Progenitor cell of endocrine pancreas (in vitro differentiated cells): Measurements from ENCODE around the gene PXDN. TPM values are rescaled to one million over a fixed set of nuclear protein-coding genes. Genes with fewer than 3 reads are reported as not detected.

Source experiments
- DNase-seq: peaks from one replicate; pipeline ENCODE4 v3.0.0; 2021; ENCODE audit warnings: low spot score; ENCODE audit not compliant: unreplicated experiment
- H3K27ac Mint-ChIP-seq: 2 replicates; pipeline ENCODE4 v1.8.0; 2021; ENCODE audit warnings: mild to moderate bottlenecking, moderate library complexity, mixed read lengths
- H3K27me3 Mint-ChIP-seq: 2 replicates; pipeline ENCODE4 v1.8.0; 2021; ENCODE audit warnings: mixed read lengths
- H3K36me3 Mint-ChIP-seq: 2 replicates; pipeline ENCODE4 v1.8.0; 2022; ENCODE audit warnings: mixed read lengths; ENCODE audit not compliant: insufficient read depth
- H3K4me1 Mint-ChIP-seq: 2 replicates; pipeline ENCODE4 v1.8.0; 2021; ENCODE audit warnings: low read depth, mixed read lengths
- H3K4me3 Mint-ChIP-seq: 2 replicates; pipeline ENCODE4 v1.8.0; 2021; ENCODE audit warnings: low read depth, mild to moderate bottlenecking, moderate library complexity, mixed read lengths
- H3K9me3 Mint-ChIP-seq: 2 replicates; pipeline ENCODE4 v1.8.0; 2021; ENCODE audit warnings: low read depth, mixed read lengths
- total RNA-seq: library from RNA; stranded (reverse); gene quantifications from 2 replicates; pipeline ENCODE4 v1.2.1, GENCODE V29; 2021
- TF ChIP-seq, protein P1 (sequence below): fragments of 200-600 bp; sonication (generic); IDR thresholded peaks from one replicate; pipeline ENCODE4 v1.5.0; 2021; ENCODE audit warnings: antibody characterized with exemption, mild to moderate bottlenecking; ENCODE audit not compliant: unreplicated experiment

PXDN gene
- total RNA-seq, 1 donor from 2014 or later = 256 TPM

DNA sequence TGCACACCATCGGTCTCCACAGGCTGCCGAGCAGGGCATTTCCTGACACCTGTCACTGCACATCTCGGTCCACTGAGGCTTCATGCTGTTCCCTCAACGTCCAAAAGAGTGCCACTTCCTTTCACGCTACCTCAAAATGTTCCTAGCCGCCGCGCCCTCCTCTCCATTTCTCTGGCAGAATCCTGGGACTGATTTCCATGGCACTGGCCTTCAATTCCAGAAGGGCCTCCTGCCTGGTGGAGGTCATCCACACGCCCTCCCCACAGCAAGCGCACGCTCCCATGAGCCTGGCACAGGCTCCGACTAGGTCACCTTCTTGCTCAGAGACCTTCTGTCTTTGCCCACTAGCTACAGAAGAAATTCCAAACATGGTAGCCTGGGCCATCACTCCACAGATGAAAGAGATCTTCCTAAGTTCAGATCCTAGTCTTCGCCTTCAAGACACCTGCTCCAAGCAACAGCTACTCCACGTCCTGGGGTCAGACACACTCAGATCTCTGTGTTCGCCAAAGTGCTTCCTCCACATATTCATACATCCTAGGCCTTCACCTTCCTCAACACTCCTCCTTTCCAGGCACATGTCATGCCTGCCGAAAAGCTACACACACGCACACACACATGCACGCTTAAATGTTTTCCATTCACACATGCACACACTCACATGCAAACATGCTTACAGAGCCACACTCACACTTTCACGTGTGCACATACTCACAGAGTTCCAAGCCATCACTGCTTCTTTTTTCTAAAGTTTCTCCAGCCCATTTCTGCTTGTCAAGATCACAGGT is 94.0 kb downstream of the PXDN start:
- no peaks in the 10 kb centered on the region for H3K27me3 Mint-ChIP-seq
- H3K4me1 Mint-ChIP-seq = no peaks in the 10 kb centered on the region
- TF ChIP-seq, protein P1, sequence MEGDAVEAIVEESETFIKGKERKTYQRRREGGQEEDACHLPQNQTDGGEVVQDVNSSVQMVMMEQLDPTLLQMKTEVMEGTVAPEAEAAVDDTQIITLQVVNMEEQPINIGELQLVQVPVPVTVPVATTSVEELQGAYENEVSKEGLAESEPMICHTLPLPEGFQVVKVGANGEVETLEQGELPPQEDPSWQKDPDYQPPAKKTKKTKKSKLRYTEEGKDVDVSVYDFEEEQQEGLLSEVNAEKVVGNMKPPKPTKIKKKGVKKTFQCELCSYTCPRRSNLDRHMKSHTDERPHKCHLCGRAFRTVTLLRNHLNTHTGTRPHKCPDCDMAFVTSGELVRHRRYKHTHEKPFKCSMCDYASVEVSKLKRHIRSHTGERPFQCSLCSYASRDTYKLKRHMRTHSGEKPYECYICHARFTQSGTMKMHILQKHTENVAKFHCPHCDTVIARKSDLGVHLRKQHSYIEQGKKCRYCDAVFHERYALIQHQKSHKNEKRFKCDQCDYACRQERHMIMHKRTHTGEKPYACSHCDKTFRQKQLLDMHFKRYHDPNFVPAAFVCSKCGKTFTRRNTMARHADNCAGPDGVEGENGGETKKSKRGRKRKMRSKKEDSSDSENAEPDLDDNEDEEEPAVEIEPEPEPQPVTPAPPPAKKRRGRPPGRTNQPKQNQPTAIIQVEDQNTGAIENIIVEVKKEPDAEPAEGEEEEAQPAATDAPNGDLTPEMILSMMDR = no peak
- H3K9me3 Mint-ChIP-seq = no peaks in the 10 kb centered on the region
- peak overlapping the region; percentile 79 for H3K27ac Mint-ChIP-seq
- no peak for DNase-seq
- H3K36me3 Mint-ChIP-seq = peaks cover 42% of the 10 kb centered on the region
- no peak overlapping the region for H3K4me3 Mint-ChIP-seq

DNA sequence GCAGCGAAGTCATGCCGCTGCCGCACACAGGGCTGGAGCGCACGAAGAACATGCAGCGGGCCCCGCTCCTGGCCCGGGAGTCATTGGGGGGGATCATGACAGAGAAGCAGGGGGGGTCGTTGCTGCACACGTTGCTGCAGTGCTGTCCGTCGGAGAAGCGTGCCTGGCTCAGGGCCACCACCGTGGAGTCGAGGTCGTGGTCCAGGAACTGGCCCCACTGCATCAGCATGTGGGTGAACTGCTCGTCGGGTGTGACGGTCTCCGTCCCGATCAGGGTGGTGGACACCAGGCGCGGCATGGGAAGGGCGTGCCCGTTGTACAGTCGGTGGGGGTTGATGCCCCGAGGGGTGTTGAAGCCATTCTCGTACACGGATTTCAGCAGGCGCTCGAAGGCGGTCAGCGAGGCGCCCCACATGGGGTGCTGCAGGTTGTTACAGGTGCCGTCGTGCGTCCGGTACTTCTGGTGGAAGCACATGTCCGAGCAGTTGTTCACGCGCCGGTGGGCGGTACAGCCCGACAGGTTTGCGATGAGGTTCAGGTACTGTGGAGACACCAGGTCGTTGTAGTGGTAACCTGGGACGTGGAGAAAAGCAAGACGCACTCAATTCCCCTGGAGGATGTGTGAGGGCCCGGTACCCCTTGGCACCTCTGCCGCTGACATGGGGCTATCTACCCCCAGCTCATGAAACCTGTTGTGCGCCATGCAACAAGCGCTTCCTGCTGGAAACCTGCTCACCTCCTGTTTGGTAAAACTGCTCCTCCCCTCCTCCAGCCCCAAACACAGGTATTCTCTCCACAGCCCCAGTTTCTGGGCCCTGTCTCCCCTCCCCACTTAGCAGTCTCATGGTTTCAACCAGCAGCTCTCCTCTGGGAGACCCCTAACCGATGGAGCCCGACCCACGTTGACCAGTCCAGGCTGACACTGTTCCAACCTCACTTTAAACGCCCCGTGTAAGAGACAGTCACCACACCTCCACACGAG is 94.9 kb downstream of the PXDN start:
- Mint-ChIP-seq H3K4me1 (no peaks in the 10 kb centered on the region), H3K9me3 (no peaks in the 10 kb centered on the region), H3K4me3 (no peak overlapping the region), H3K27me3 (no peaks in the 10 kb centered on the region), H3K36me3 (peaks cover 44% of the 10 kb centered on the region), H3K27ac (peak overlapping the region; percentile 39)
- TF ChIP-seq, protein P1 = no peak
- DNase-seq = no peak

GRCh38 chr2:1648241-1649102 is 95.8 kb downstream of the PXDN start:
- no peaks in the 10 kb centered on the region for H3K27me3 Mint-ChIP-seq
- no peak for DNase-seq
- H3K4me1 Mint-ChIP-seq = no peaks in the 10 kb centered on the region
- TF ChIP-seq, protein P1 = no peak
- H3K27ac Mint-ChIP-seq = no peak overlapping the region
- H3K4me3 Mint-ChIP-seq = no peak overlapping the region
- H3K9me3 Mint-ChIP-seq = no peaks in the 10 kb centered on the region
- H3K36me3 Mint-ChIP-seq = peaks cover 45% of the 10 kb centered on the region

DNA sequence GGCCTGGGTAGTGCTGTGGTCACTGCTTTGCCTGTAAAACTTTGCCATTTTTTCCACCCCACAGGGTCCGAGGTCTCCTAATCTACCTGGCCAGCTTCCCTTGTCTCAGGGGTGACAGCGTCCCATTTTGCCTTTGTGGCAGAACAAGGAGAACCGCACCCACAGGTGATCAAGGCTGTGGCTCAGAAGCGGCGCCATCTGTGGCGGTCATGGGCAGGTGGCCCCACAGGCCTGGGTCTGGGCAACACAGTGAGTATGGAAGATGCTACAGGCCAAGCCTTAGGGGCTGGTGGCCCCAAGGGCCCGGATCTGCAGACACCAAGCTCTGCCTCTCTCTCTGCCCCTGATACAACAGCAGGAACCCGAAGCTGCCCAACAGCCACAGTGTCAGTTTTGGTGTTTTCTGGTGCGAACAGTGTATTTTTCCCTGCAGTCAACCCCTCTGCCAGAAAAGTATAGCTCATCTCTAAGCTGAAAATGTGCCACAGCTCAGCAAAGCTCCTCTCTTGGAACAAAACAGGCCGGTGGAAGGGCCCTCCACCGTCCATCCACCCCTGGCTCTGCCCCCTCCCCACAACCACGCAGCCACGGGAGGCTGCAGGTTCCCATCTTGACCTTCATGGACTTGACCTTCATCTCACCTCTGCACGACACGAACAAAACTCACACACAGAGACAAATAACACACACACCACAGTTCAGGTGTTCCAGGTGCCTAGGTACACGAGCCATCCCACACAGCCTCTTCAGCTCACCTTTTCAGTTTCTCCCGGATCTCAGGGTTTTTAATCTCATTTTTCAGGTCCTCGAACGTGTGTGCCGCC is 96.7 kb downstream of the PXDN start:
- no peaks in the 10 kb centered on the region for H3K9me3 Mint-ChIP-seq
- H3K4me1 Mint-ChIP-seq = no peaks in the 10 kb centered on the region
- peaks cover 42% of the 10 kb centered on the region for H3K36me3 Mint-ChIP-seq
- H3K27ac Mint-ChIP-seq = no peak overlapping the region
- no peak for DNase-seq
- no peaks in the 10 kb centered on the region for H3K27me3 Mint-ChIP-seq
- H3K4me3 Mint-ChIP-seq = no peak overlapping the region
- TF ChIP-seq, protein P1 = no peak
